ENCODE results near the gene ACAP2.

DNA sequence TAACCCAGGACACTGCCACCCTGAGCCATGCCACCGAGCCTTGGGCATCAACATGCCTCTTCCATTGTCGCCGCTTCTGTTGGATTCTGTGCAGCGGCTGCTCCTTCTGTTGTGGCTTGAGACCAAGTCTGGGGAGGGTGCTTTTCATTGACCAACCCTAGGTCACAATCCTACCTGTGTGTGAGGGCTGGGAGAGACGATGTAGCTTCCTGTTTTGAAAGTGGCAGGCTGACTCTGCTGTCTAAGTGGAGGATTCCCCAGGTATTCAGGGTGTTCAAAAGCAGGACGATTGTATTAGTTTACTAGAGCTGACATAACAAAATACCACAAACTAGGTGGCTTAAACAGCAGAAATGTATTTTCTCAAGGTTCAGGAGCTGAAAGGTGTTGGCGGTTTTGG is 13.0 kb upstream of the ACAP2 start:
- TF ChIP-seq EZH2 (IDR thresholded peaks at IDR 0.05; ENCODE audit: insufficient read depth, low read length) (no peak), CTCF (IDR thresholded peaks at IDR 0.05; ENCODE audit: insufficient read depth, low read depth, low read length) (no peak)
